NOMO-1 treated with dmso at 0.1 percent for 144 hours (cell line): ENCODE data around the gene OBP2B.
"Not testable (repeated sequence)": the region's sequence is repeated elsewhere in the genome, so short reads cannot be mapped to it uniquely, and the experiment has no call there.

Experiments
- DNase-seq: peaks from one replicate; lab custom pipeline; 2025; ENCODE audit not compliant: unreplicated experiment; lab: John Stamatoyannopoulos, UW

Gene OBP2B

DNA sequence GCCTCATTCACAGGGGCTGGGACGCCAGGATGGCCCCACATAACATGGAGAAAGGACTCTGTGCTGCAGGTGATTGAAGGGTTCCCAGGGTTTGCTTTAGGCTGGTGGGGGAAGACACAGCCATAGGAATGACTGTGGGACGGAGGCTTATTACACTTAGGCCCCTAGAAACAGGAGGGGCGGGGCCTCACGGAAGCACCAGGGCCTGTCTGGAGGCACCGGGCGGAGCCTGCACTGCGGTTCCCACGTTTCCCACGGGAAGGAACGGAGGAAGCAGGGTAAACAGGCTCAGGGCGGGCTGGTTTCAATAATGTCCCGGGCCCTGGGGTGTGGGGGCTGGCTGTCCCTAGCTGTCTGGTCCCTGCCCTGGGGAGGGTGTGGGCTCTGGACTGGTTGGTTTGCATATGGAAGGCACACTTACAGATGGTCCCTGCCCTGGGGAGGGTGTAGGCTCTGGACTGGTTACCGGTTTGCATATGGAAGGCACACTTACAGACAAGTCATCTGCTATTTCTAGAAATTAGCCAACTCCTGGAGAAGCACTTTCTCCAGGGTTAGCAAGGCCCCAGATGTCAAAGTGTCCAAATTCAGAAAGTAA lies 14.2 kb upstream of the OBP2B start:
- DNase-seq: not testable (repeated sequence)

DNA sequence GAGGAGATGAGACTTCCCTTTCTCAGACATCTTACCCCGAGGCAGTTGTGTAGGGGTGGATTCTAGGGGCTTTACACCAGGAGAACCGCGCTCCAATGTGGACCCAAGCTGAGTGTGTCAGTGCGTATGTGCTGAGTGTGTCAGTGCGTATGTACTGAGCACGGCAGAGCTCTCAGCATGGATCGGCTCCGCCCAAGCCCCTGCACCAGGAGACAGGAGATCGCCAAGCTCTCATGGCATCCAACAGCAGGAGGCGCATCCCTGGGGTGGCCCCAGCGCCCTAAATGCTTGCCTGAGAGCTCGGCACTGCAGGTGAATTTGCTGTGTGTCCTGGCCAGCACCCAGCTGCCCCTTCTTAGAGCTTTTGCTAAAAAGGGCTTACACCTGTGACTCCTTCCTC lies 12.9 kb upstream of the OBP2B start:
- not testable (repeated sequence) for DNase-seq

- no peak for DNase-seq
Measured at GRCh38 chr9:133221177-133221809, 12.2 kb upstream of the OBP2B start.

- DNase-seq: not testable (repeated sequence)
Measured at GRCh38 chr9:133218049-133218975, 9.3 kb upstream of the OBP2B start.

- not testable (repeated sequence) for DNase-seq
Measured at GRCh38 chr9:133217333-133217988, 8.4 kb upstream of the OBP2B start.

DNA sequence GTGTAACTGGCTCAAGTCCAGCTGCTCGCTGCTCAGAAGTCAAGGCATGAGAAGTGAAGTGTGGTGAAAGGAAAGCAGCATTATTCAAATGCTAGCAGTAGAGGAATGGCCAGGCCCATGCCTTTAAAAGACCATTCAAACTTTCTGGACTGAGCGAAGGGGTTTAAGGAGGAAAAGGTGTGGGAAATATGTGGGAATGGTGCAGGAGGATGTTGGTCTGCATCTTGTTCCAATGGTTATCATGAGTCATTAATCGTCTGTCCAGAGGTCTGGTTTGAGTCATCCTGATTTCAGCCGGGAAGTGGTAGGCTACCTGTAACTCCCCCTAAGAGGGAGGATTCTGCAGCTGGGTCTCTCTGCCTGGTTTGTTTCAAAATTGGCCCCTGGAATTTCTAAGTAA lies 5.2 kb upstream of the OBP2B start:
- not testable (repeated sequence) for DNase-seq

DNA sequence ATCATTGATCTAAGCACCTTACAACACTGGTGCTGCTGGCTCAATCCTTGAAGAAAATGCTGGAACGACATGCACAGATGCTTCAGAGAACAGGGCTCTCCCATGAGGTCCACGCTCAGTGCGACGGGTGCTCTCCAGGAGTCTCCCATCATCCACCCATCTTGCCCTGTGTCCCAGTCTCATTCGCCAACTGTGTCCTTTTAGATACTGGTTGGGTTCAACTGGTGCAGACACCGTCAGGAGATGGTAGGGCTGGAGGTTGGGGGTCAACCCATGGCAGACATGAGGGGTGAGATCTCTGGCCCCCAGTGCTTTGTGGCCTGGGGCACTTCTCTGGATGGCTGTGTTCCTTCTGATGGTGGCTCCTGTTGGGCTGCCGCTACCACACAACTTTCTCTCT lies 1.6 kb upstream of the OBP2B start:
- DNase-seq: no peak

GRCh38 chr9:133210202-133210532 lies 1.1 kb upstream of the OBP2B start:
- DNase-seq: no peak

DNA sequence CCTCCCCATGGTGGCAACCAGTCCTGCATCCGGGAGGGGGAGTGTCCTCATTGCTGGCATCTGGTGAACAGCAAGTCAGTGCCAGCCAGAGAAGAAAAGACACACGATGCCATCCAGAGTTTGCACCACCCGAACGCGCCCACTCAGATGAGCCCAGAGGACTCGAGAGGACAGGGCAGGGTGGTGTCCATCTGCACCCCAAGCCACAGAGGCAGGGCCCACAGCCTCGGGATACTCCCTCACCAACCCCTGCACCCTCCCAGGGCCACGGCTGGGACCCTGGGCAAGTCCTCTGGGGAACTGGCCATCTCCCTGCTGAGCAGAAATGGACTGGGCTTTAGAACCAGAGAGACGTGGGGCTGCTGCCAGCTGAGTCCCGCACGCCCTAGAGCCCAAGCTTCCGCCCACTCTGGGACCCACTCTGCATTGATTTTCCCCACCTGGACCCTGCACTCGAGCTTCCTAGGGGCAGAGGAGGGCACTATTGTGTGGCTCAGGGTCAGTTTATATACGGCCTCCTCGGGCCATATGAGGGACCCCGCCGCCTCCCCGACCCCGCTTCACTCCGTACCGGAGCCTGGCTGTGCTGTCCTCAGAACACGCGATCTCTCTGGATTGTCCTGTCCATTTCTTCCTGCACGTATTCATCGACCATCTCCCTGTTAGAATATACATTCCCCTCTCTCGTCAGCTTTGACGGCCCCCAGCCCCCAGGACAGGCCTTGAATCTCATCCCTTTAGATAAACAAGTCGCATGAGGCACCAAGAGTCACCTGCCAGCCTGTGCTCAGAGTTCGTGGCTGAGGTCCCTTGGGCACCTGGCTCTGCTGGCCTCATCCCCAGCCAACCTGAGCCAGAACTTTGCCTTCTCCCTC lies 514 bp upstream of the OBP2B start:
- not testable (repeated sequence) for DNase-seq

DNA sequence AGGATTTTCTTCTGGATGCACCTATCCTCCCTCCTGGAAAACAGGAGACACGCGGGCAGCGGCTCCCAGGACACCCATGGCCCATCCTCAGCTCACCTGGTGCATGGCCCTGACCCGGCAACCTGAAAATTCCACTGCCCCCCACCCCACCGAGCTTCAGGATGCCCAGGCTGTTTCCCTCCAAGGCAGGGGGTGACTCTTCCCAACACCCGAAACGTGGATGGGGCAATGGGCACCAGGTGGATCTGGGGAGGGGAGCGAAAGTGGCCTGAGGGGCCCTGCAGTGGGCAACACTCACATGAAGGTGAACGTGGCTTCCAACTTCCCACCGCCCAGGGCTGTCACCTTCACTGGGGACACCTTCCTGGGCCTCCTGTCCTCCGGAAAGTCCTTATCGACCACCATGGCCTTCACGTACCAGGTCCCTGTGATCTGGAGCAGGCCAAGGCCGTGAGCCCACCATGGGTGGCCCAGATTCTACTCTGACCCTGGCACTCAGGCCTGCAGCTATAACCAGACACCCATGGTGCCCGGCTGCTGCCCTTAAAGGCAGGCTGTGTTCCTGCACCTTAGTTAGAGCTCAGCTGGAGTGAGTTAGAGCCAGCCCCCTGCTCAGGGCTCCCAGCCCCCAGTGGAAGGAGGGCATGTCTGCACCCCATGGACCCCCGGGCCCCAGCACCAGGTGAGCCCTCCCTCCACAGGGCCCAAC lies 725 bp downstream of the OBP2B start:
- DNase-seq: not testable (repeated sequence)

GRCh38 chr9:133207540-133208170 lies 1.4 kb downstream of the OBP2B start:
- no peak for DNase-seq

- no peak for DNase-seq
Measured at GRCh38 chr9:133207021-133207531, 2.0 kb downstream of the OBP2B start.

DNA sequence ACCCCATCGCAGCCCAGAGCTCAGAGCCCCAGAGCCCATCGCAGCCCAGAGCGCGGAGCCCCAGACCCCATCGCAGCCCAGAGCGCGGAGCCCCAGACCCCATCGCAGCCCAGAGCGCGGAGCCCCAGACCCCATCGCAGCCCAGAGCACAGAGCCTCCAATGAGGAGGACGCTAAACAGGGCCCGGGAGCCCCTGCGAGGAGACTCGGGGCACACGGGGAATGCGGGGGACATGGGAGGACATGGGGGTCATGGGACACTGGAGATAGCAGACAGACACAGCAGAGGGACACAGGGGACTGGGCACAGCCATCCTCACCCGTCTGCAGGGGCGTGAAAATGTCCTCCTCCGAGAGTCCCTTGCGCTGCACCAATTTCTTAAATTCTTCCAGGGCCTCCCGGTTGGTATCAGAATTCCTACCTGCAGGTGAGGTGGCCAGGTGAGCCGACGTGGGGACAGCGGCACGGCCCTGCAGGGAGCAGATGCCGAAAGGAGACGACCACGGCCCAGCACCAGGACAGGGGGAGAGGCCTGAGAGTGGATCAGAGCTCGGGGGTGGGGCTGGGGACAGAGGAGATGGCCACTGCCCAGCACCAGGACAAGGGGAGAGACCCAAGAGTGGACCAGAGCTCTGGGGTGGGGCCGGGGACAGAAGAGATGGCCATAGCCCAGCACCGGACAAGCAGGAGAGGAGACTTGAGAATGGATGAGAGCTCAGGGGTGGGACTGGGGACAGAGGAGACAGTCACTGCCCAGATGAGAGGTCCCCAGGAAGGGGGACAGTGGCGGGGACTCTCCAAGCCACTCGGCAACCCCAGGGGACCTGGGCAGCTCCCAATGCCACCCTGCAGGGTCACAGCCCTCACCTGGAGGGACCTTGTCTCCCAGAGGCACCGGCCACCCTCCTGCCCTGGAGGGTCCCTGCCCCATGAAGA lies 2.8 kb downstream of the OBP2B start:
- DNase-seq: no peak

DNA sequence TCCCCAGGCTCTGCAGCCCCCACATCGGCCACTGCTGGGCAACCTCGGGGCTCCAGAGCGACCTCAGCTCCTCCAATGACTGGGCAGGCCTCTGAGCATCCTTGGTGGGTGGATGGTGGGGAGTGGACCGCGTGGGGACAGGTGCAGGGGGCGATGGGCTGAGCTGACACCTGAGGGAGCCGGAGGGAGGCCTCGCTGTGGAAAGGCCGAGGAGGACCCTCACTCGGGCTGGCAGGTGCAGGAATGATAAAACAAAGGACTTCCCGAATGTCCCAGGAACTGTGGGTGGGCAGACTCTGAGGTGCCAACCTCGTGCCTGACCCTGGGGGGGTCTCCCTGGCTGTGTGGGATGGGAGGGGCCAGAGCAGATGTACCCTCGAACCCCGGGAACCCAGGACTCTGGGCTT lies 3.6 kb downstream of the OBP2B start:
- not testable (repeated sequence) for DNase-seq

DNA sequence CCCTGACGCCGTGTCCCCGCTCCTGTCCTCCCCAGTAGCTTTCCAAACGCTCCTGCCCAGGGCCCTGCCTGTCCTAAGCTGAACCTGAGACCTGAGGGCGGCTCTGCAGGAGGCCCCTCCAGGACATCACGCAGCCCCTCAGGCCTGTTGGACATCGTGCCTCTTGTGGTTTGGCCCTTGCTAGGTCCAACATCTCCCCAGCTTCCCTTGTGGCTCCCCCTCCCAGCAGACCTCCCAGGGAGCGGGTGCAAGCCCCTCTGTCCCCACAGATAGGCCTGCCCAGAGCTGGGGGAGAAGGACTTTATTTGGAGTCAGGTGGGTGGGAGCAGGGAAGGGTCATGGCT lies 4.1 kb downstream of the OBP2B start:
- no peak for DNase-seq

- DNase-seq: no peak
Measured at GRCh38 chr9:133204335-133204992, 4.6 kb downstream of the OBP2B start.

GRCh38 chr9:133203506-133204075 lies 5.5 kb downstream of the OBP2B start:
- DNase-seq: no peak
